ENCODE results near the gene ITK.
"Not testable (repeated sequence)": the region's sequence is repeated elsewhere in the genome, so short reads cannot be mapped to it uniquely, and the experiment has no call there.

Gene ITK

DNA sequence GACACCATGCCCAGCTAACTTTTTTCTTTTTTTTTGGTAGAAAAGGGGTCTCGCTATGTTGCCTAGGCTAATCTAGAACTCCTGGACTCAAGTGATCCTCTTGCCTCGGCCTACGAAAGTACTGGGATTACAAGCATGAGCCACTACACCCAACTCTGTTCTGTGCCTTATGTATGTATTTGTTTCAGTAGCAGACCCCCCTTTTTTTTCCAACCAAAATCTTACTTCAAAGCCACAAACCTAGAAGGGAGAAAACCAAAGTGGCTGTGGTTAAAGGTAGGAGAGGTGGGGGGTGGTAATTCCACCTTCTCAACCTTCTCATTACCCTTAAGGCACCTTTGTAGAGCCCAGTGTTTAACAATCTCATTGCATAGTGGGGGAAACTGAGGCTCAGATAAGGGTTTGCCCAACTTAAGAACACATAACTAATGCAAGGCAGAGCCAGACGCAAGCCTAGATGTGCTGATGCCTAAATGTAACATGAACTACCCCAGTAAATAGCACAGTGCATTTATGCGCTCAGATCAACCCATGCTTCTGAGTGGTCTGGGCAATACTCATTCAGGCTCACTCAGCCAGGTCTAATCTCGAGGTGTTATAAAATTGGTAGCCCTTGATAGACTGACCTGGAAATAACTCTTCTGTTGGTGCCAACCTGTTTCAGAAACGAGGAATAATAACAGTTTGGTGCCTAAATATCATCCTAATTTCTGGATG, 33.0 kb downstream of the ITK start:
- no peak for DNase-seq

DNA sequence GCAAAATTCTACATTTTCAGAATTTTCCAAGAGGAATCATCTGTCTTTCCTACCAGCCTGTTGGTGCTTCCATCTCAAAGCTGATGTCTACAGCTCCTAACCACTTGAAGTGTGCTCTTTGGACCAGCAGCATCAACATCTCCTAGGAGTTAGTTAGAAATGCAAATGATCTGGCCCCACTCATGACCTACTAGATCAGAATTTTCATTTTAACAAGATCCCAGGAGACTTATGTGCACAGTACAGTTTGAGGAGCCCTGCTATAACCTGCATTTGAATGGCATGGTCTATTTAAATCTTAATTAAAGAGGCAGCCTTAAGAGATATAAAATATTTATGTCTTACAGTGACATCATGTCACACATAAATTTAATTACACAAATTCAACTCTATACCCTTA, 33.8 kb downstream of the ITK start:
- no peak for DNase-seq

- no peak for DNase-seq
Measured at GRCh38 chr5:157214861-157215513, 34.3 kb downstream of the ITK start.

GRCh38 chr5:157215514-157216167, 35.0 kb downstream of the ITK start:
- DNase-seq = no peak

- DNase-seq = no peak
Measured at GRCh38 chr5:157216391-157217142, 35.9 kb downstream of the ITK start.

DNA sequence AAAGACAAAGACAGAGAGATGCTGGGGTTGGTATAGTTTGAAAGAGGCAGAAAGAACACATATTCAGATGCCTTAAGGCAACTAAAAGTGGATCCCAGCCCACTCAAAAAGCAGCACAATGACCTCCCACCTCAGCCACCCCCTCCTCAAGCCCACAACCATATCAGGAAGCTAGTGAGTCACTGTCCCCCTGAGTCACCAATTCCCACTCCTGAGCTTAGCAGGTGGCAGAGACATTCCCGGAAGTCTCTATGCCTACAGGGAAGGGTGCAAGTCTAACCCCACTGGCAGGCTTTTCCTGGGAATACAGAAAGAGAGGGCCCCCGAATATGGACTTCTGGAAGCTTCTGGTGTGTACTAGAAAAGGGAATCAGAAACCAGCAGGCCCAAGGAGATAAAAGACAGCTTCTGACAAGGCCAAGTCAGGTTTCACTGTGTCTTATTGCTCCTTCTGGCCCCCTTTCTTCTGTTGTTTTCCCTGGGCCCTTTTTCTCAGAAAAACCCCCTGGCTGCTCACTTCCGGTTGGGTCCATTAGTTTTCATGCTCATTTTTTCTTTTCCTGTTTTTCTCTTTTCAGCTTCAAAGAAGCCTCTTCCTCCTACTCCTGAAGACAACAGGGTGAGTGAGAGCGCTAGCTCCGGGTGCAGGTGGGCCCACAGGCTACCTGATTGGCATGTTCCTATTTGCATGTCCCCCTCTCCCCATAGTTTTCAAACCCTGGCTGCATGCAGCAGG, 36.8 kb downstream of the ITK start:
- DNase-seq = no peak

DNA sequence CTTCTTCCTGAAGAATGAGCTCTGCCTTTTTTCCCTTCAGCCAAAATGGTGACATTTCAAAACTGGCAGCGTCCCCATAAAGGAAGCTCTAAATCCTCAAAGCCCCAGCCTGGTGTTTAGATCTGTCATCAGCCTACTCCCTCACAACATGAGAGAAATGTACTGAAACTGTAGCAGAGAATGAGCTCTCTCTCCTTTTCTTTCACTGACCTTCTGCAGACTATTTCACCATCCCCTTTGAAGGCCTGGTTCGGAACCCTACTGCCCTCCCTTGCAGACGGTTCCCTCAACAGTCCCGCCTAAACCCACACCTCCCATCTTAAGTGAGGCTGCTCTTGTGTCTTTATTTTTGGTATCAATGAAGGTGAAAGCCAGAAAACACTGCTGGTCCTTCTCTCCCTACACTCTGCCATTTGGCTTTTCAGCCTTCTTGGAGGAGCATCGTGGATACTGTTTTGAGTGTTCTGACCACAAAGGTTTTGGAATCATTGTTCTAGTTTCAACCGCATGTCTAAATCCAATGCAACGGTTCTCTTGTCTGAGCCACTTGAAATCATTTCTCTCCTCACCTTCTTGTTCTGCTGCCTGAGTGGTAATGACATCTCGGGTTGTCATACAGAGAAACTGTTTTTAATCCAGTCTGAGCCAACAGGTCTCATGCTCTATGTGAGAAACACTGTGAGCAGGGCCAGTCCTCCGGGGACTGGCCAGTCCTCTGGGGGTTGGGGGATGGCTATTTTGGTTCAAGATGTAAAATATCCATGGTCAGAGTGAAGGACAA, 39.0 kb downstream of the ITK start:
- DNase-seq = no peak

DNA sequence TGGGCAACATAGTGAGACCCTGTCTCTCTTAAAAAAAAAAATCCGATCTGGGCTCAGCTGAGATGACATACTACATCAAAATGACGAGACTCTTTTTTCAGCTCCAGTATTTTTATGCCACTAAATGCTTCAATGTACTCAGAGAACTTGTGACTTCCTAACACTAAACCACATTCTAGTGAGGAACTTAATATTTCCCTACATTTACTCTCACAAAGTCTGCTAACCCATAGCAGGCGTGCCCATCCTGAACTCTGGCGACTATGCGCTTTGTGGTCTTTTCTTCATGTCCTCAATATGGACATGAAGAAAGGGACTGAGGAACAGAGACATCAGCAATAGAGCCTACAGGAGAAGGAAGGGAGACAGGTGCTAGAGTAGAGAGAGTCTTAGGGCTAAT, 41.3 kb downstream of the ITK start:
- DNase-seq = no peak

- no peak for DNase-seq
Measured at GRCh38 chr5:157222506-157223230, 42.0 kb downstream of the ITK start.

GRCh38 chr5:157225469-157226422, 45.1 kb downstream of the ITK start:
- DNase-seq = no peak

- no peak for DNase-seq
Measured at GRCh38 chr5:157230610-157231009, 50.0 kb downstream of the ITK start.

DNA sequence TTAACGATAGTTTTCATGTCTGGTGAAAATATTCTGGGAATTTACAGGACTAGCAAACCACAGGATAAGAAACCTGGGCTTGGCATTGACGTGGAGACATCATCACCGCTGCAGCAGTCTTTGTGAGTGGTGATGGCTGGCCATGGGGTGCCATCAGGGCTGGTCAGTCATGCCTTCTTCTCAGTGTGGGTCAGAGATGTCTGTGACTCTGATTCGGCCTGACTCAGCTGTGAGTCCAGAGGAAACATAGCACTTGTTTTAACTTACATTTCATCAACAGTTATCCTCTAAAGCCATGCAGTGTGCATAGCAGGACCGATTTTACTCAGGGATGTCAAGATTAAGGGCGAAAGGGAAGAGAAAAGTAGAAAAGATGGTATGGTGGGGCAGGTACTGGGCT, 52.1 kb downstream of the ITK start:
- DNase-seq = no peak

DNA sequence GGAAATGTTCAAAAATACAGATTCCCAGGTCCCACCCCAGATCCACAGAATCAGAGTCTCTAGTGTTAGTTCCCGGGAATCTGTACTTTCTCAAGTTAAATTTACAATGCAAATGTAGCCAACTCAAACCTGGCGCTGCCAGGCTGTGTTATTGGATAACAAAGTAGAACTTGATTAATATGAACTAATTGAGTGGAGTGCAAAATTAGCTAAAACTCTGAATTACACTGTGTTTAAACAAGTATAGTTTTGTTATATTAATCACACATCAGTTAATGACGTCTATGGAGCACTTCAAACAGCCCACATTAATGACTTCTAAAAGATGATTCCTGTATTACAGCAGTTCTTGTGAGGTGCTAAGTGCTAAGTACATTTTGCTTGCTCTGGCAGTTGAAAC, 52.9 kb downstream of the ITK start:
- no peak for DNase-seq

DNA sequence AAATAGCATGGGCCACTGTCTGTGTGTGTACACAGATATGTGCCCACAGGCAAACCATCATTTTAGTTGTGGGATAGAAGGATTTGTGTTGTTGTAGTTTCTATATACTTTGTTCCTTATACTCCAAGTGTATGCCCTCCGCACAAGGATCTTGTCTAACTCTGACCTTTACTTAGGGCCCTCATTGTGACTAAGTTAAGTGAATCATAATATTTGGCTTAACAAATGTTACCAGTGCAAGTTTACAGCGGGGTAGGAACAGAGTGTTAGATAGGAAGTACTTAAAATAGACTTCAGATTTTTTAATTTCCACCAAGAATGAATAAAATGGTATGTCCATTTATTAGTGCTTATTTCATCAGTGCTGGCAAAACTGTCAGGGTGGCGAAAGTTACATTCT, 55.8 kb downstream of the ITK start:
- DNase-seq = no peak

GRCh38 chr5:157241483-157241882, 60.8 kb downstream of the ITK start:
- no peak for DNase-seq

- DNase-seq = not testable (repeated sequence)
Measured at GRCh38 chr5:157244704-157245103, 64.1 kb downstream of the ITK start.

GRCh38 chr5:157245476-157245875, 64.8 kb downstream of the ITK start:
- no peak for DNase-seq

GRCh38 chr5:157245886-157246285, 65.2 kb downstream of the ITK start:
- no peak for DNase-seq

DNA sequence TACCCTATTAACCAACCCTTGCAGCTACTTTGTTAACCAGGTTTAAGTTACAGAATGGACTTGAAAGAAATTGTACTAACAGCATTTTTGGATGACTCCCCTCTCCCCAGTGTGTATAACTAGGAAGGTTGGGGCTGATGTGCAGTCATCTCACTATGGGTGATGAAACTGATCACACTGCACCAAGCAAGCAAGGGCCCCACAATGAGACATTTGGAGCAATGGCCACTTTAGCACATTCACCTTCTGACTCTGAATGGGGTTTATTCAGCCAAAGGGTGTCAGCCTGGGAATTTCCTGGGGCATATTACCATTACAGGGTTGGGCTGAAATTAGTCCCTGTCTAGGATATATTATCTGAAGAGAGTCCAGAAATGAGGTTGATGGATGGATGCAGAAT, 66.6 kb downstream of the ITK start:
- DNase-seq = no peak
